ENCODE data around the gene MACF1. TPM values are rescaled to one million over a fixed set of nuclear protein-coding genes. Genes with fewer than 3 reads are reported as not detected.

The MACF1 gene
- total RNA-seq, 1 experiment from 2014 or later = 104 TPM

DNA sequence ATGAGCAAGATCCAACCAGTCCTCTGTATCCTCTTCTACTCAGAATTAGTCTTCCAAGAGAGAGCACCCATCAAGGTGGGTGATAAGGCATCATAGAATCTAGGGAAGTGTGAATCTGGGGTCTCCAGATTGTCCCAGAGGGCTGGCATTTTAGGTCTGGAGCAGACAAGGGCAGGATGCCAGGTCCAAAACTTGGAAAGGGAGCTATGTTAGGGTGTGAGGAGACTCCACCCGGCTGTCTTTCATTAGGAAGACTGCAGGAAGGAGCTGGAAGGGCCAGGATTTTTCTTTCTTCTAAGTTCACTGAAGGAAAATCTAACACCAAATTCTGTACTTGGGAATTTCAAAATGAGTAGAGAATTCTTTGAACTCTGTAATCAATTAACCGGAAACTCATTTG, 200.9 kb downstream of the MACF1 start:
- peaks cover 14% of the 10 kb centered on the region for H3K4me1 Mint-ChIP-seq (ENCODE audit: low read depth, unreplicated experiment)
- H3K4me3 ChIP-seq (ENCODE audit: low read depth, low read length) = no peak overlapping the region
- no peak overlapping the region for H3K4me3 Mint-ChIP-seq (ENCODE audit: unreplicated experiment)
- ChIA-PET CTCF (interaction anchor here (1.0 kb wide), 1 partner anchor 18 kb away, joined by 4 read pairs; no protein-coding TSS in a partner anchor), POLR2A (no interaction called here)
- DNase-seq = no peak
- no peaks in the 10 kb centered on the region for H3K27me3 Mint-ChIP-seq (ENCODE audit: insufficient read depth, unreplicated experiment)
- H3K27me3 ChIP-seq (replicated peaks; ENCODE audit: control insufficient read depth, insufficient read depth, low read length) = no peaks in the 10 kb centered on the region
- peak overlapping the region; percentile 3 for H3K27ac Mint-ChIP-seq (ENCODE audit: unreplicated experiment)
- H3K36me3 Mint-ChIP-seq (ENCODE audit: insufficient read depth, unreplicated experiment) = peaks cover 12% of the 10 kb centered on the region
- no peaks in the 10 kb centered on the region for H3K36me3 ChIP-seq (ENCODE audit: control insufficient read depth, insufficient read depth, low read length)
- no peaks in the 10 kb centered on the region for H3K9me3 Mint-ChIP-seq (ENCODE audit: unreplicated experiment)
- H3K4me1 ChIP-seq = peaks cover 18% of the 10 kb centered on the region
- no TSS peak for BruUV-seq (replicated peaks)
- intact Hi-C loops (cut with micrococcal nuclease; ENCODE audit: unreplicated experiment) = no loop called here
- H3K9me3 ChIP-seq = no peaks in the 10 kb centered on the region
- TF ChIP-seq, protein P1, sequence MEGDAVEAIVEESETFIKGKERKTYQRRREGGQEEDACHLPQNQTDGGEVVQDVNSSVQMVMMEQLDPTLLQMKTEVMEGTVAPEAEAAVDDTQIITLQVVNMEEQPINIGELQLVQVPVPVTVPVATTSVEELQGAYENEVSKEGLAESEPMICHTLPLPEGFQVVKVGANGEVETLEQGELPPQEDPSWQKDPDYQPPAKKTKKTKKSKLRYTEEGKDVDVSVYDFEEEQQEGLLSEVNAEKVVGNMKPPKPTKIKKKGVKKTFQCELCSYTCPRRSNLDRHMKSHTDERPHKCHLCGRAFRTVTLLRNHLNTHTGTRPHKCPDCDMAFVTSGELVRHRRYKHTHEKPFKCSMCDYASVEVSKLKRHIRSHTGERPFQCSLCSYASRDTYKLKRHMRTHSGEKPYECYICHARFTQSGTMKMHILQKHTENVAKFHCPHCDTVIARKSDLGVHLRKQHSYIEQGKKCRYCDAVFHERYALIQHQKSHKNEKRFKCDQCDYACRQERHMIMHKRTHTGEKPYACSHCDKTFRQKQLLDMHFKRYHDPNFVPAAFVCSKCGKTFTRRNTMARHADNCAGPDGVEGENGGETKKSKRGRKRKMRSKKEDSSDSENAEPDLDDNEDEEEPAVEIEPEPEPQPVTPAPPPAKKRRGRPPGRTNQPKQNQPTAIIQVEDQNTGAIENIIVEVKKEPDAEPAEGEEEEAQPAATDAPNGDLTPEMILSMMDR (IDR thresholded peaks at IDR 0.05; ENCODE audit: insufficient read depth in 1 of 2, low read depth in 1 of 2, low read length in 1 of 2, severe bottlenecking in 1 of 2, unreplicated experiment in 1 of 2) = no peak

DNA sequence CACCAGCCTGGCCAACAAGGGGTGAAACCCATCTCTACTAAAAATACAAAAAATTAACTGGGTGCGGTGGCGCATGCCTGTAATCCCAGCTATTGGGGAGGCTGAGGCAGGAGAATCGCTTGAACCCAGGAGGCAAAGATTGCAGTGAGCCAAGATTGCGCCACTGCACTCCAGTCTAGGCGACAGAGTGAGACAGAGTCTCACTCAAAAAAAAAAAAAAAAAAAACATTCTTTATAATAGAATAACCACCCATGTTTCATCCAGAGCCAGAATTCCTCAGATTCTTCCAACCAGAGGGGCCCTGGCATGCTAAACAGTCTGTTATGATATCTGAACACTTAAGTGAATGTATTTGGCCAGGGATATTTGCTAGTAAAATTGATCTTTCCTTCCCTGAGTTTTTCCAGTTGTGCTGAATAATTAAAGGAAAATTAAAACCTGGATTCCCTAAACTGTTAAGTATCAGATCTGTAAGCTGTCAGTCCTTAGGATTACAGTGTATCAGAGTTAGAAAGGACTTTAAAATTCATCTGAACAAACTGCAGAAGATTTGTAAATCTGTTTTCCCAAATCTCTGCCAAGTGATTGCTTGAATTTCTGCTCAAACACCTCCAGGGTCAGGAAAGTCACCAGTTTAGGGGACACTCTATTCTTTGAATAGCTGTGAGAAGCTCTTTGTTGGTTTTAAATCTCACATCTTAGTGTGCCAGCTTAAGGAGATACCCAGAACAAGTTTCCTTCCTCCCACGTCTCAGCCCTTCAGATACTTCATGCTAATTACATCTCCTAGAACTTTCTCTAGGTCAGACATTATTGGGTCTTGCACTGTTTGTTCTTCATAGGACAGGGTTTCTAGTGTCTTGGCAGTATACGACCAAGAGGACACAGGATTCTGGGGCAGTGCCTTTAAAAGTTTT, 202.3 kb downstream of the MACF1 start:
- TF ChIP-seq, protein P1 (IDR thresholded peaks at IDR 0.05; ENCODE audit: insufficient read depth in 1 of 2, low read depth in 1 of 2, low read length in 1 of 2, severe bottlenecking in 1 of 2, unreplicated experiment in 1 of 2) = no peak
- H3K4me1 Mint-ChIP-seq (ENCODE audit: low read depth, unreplicated experiment) = peaks cover 22% of the 10 kb centered on the region
- Histone ChIP-seq H3K36me3 (ENCODE audit: control insufficient read depth, insufficient read depth, low read length) (no peaks in the 10 kb centered on the region), H3K27me3 (replicated peaks; ENCODE audit: control insufficient read depth, insufficient read depth, low read length) (no peaks in the 10 kb centered on the region), H3K9me3 (no peaks in the 10 kb centered on the region), H3K4me3 (ENCODE audit: low read depth, low read length) (no peak overlapping the region), H3K4me1 (peaks cover 23% of the 10 kb centered on the region)
- ChIA-PET POLR2A (interaction anchor here (0.8 to 1.0 kb wide), 2 partner anchors 8 to 20 kb away, joined by 3 read pairs; no protein-coding TSS in a partner anchor), CTCF (interaction anchor here (1.0 to 1.2 kb wide), 3 partner anchors 8 to 19 kb away, joined by 4 to 7 read pairs (median 6); no protein-coding TSS in a partner anchor)
- intact Hi-C loops (cut with micrococcal nuclease; ENCODE audit: unreplicated experiment) = no loop called here
- no peaks in the 10 kb centered on the region for H3K27me3 Mint-ChIP-seq (ENCODE audit: insufficient read depth, unreplicated experiment)
- H3K4me3 Mint-ChIP-seq (ENCODE audit: unreplicated experiment) = peak overlapping the region; percentile 82
- no peak for DNase-seq
- peak overlapping the region; percentile 84 for H3K27ac Mint-ChIP-seq (ENCODE audit: unreplicated experiment)
- no peaks in the 10 kb centered on the region for H3K9me3 Mint-ChIP-seq (ENCODE audit: unreplicated experiment)
- no TSS peak for BruUV-seq (replicated peaks)
- peaks cover 23% of the 10 kb centered on the region for H3K36me3 Mint-ChIP-seq (ENCODE audit: insufficient read depth, unreplicated experiment)

DNA sequence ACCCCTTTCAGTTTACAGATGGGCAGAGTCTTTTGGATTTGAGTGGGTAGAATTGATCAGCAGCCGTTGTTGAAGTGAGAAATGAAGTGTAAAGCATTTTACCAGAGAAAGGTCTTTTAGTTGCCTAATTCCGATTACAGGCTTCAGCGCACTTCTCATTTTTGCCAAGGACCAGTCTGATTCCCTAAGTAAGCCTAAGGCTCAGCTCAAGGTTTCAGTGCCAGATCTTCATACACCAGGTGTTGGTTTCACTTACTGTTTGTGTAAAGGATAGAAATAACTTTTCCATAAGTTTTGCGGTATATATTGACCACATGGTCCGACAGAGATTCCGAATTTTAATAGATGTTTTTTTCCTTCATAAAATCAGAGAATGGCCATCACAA, 203.0 kb downstream of the MACF1 start:
- peaks cover 30% of the 10 kb centered on the region for H3K36me3 Mint-ChIP-seq (ENCODE audit: insufficient read depth, unreplicated experiment)
- intact Hi-C loops (cut with micrococcal nuclease; ENCODE audit: unreplicated experiment) = no loop called here
- H3K4me1 Mint-ChIP-seq (ENCODE audit: low read depth, unreplicated experiment) = peaks cover 22% of the 10 kb centered on the region
- H3K27me3 ChIP-seq (replicated peaks; ENCODE audit: control insufficient read depth, insufficient read depth, low read length) = no peaks in the 10 kb centered on the region
- no peaks in the 10 kb centered on the region for H3K9me3 Mint-ChIP-seq (ENCODE audit: unreplicated experiment)
- H3K4me3 Mint-ChIP-seq (ENCODE audit: unreplicated experiment) = peak overlapping the region; percentile 82
- peaks cover 23% of the 10 kb centered on the region for H3K4me1 ChIP-seq
- H3K4me3 ChIP-seq (ENCODE audit: low read depth, low read length) = peak overlapping the region; percentile 78
- H3K27ac Mint-ChIP-seq (ENCODE audit: unreplicated experiment) = peak overlapping the region; percentile 84
- TF ChIP-seq, protein P1 (IDR thresholded peaks at IDR 0.05; ENCODE audit: insufficient read depth in 1 of 2, low read depth in 1 of 2, low read length in 1 of 2, severe bottlenecking in 1 of 2, unreplicated experiment in 1 of 2) = no peak
- BruUV-seq (replicated peaks) = no TSS peak
- ChIA-PET POLR2A (interaction anchor here (0.8 to 1.0 kb wide), 2 partner anchors 9 to 20 kb away, joined by 3 read pairs; no protein-coding TSS in a partner anchor), CTCF (interaction anchor here (1.0 to 1.2 kb wide), 3 partner anchors 9 to 20 kb away, joined by 4 to 7 read pairs (median 6); no protein-coding TSS in a partner anchor)
- no peaks in the 10 kb centered on the region for H3K27me3 Mint-ChIP-seq (ENCODE audit: insufficient read depth, unreplicated experiment)
- H3K9me3 ChIP-seq = no peaks in the 10 kb centered on the region
- H3K36me3 ChIP-seq (ENCODE audit: control insufficient read depth, insufficient read depth, low read length) = no peaks in the 10 kb centered on the region
- no peak for DNase-seq

All from Caco-2 (cell line).